GM23338 (cell line): ENCODE results near the gene C2CD3. TPM values are rescaled to one million over a fixed set of nuclear protein-coding genes. Genes with fewer than 3 reads are reported as not detected.

ENCODE experiments used
- ATAC-seq: fragments of 200-7000 bp; cut with Tn5 transposase; 3 replicates; pipeline ENCODE4 v1.9.1; 2020
- DNase-seq: peaks from one replicate; pipeline ENCODE4 v3.0.0-alpha.2; 2015; ENCODE audit warnings: low spot score
- H2AFZ ChIP-seq: fragments of 200-600 bp; sonication (generic); 2 replicates; pipeline ENCODE4 v1.8.0; 2016; ENCODE audit warnings: antibody characterized with exemption, mild to moderate bottlenecking, moderate library complexity
- H3F3A ChIP-seq: fragments of 200-600 bp; sonication (generic); replicated peaks from 2 replicates; pipeline ENCODE4 v1.8.0; 2017; ENCODE audit warnings: antibody characterized with exemption, mixed run types, low read depth
- H3K27ac ChIP-seq: fragments of 200-600 bp; sonication (generic); 2 replicates; pipeline ENCODE4 v1.6.1; 2016; ENCODE audit warnings: low read depth
- H3K27me3 ChIP-seq: fragments of 200-600 bp; sonication (generic); 2 replicates; pipeline ENCODE4 v1.8.0; 2016; ENCODE audit warnings: mild to moderate bottlenecking, mixed run types, moderate library complexity; ENCODE audit not compliant: insufficient read depth
- H3K36me3 ChIP-seq: fragments of 200-600 bp; sonication (generic); 2 replicates; pipeline ENCODE4 v1.8.0; 2016; ENCODE audit warnings: mild to moderate bottlenecking; ENCODE audit not compliant: insufficient read depth
- H3K4me1 ChIP-seq: fragments of 200-600 bp; sonication (generic); 2 replicates; pipeline ENCODE4 v1.8.0; 2016; ENCODE audit warnings: mild to moderate bottlenecking, moderate library complexity; ENCODE audit not compliant: insufficient read depth
- H3K4me2 ChIP-seq: fragments of 200-600 bp; sonication (generic); 2 replicates; pipeline ENCODE4 v1.7.1; 2017; ENCODE audit warnings: mixed run types
- H3K4me3 ChIP-seq: fragments of 200-600 bp; sonication (generic); 2 replicates; pipeline ENCODE4 v1.6.1; 2016; ENCODE audit warnings: mixed run types
- H3K79me2 ChIP-seq: fragments of 200-600 bp; sonication (generic); replicated peaks from 2 replicates; pipeline ENCODE4 v1.8.0; 2017; ENCODE audit warnings: mild to moderate bottlenecking; ENCODE audit not compliant: insufficient read depth
- H3K9me2 ChIP-seq: fragments of 200-600 bp; sonication (generic); 2 replicates; pipeline ENCODE4 v1.8.0; 2017; ENCODE audit not compliant: insufficient read depth
- H4K20me1 ChIP-seq: fragments of 200-600 bp; sonication (generic); replicated peaks from 2 replicates; pipeline ENCODE4 v1.8.0; 2017; ENCODE audit warnings: mild to moderate bottlenecking; ENCODE audit not compliant: insufficient read depth
- H3K27ac Mint-ChIP-seq: 2 replicates; pipeline ENCODE4 v1.8.0; 2020; ENCODE audit warnings: inconsistent platforms, mild to moderate bottlenecking, moderate library complexity, mixed read lengths
- H3K27me3 Mint-ChIP-seq: 3 replicates; pipeline ENCODE4 v1.8.0; 2022; ENCODE audit warnings: low read depth, mild to moderate bottlenecking, moderate library complexity, mixed read lengths, inconsistent platforms; ENCODE audit not compliant: insufficient read depth, poor library complexity
- H3K36me3 Mint-ChIP-seq: 3 replicates; pipeline ENCODE4 v1.8.0; 2021; ENCODE audit warnings: low read depth, mild to moderate bottlenecking, inconsistent platforms, moderate library complexity, mixed read lengths
- H3K4me1 Mint-ChIP-seq: 3 replicates; pipeline ENCODE4 v1.8.0; 2020; ENCODE audit warnings: mild to moderate bottlenecking, inconsistent platforms, mixed read lengths
- H3K4me3 Mint-ChIP-seq: 3 replicates; pipeline ENCODE4 v1.8.0; 2021; ENCODE audit warnings: moderate library complexity, mild to moderate bottlenecking, inconsistent platforms, mixed read lengths
- H3K9me3 Mint-ChIP-seq: 3 replicates; pipeline ENCODE4 v1.8.0; 2020; ENCODE audit warnings: moderate library complexity, mild to moderate bottlenecking, inconsistent platforms, mixed read lengths
- CREB1 ChIP-seq: fragments of 250-450 bp; sonication (Bioruptor Pico); IDR thresholded peaks from 2 replicates; pipeline ENCODE4 v1.5.0; 2020; ENCODE audit warnings: low read depth, mild to moderate bottlenecking, moderate library complexity
- ETS1 ChIP-seq: IDR thresholded peaks from 2 replicates; pipeline ENCODE4 v1.6.1; 2016; ENCODE audit warnings: antibody characterized with exemption
- EZH2phosphoT487 ChIP-seq: fragments of 200-600 bp; sonication (generic); IDR thresholded peaks from one replicate; pipeline ENCODE4 v1.8.1; 2018; ENCODE audit warnings: antibody characterized with exemption; ENCODE audit not compliant: unreplicated experiment
- JUNB ChIP-seq: IDR thresholded peaks from one replicate; pipeline ENCODE4 v1.6.1; 2016; ENCODE audit warnings: antibody characterized with exemption; ENCODE audit not compliant: unreplicated experiment
- NANOG ChIP-seq: IDR thresholded peaks from 2 replicates; pipeline ENCODE4 v1.6.1; 2016; ENCODE audit warnings: antibody characterized with exemption, borderline replicate concordance
- POLR2AphosphoS5 ChIP-seq: IDR thresholded peaks from 2 replicates; pipeline ENCODE4 v1.6.1; 2016; ENCODE audit warnings: antibody characterized with exemption, low read depth
- ZNF114 ChIP-seq: fragments of 250-450 bp; sonication (Bioruptor Pico); IDR thresholded peaks from 2 replicates; pipeline ENCODE4 v1.5.0; 2020; ENCODE audit warnings: mild to moderate bottlenecking, moderate library complexity
- ZNF331 ChIP-seq: fragments of 250-450 bp; sonication (Bioruptor Pico); IDR thresholded peaks from 2 replicates; pipeline ENCODE4 v1.5.0; 2020; ENCODE audit warnings: low read depth, mild to moderate bottlenecking, moderate library complexity
- polyA plus RNA-seq: library from polyadenylated mRNA; unstranded; fragments of >200 nt; fragmentation: Nextera tagmentation; extraction: Ambion mirVana; gene quantifications from 2 replicates; pipeline ENCODE4 v1.2.1, GENCODE V29; 2016
- total RNA-seq: library from RNA; depleted of rRNA; stranded (reverse); fragments of >200 nt; shearing (Covaris generic); gene quantifications from 2 replicates; pipeline ENCODE4 v1.2.3, GENCODE V29; 2014
- TF ChIP-seq, protein P1 (sequence below): IDR thresholded peaks from one replicate; pipeline ENCODE4 v1.6.1; 2018; ENCODE audit warnings: antibody characterized with exemption; ENCODE audit not compliant: unreplicated experiment
- TF ChIP-seq, protein P2 (sequence below), 2 experiments: fragments of 200-600 bp in 1 of 2; sonication (generic) in 1 of 2; conservative IDR thresholded peaks; 2 replicates each; pipeline versions ENCODE4 v1.5.1 to v1.6.1; 2016 to 2017; ENCODE audit warnings: antibody characterized with exemption in 2 of 2, low read depth in 2 of 2, mild to moderate bottlenecking in 2 of 2, moderate library complexity in 1 of 2

C2CD3 gene
- total and polyA plus RNA-seq, 2 experiments from 2014 or later: 15.5 to 29.5 TPM

DNA sequence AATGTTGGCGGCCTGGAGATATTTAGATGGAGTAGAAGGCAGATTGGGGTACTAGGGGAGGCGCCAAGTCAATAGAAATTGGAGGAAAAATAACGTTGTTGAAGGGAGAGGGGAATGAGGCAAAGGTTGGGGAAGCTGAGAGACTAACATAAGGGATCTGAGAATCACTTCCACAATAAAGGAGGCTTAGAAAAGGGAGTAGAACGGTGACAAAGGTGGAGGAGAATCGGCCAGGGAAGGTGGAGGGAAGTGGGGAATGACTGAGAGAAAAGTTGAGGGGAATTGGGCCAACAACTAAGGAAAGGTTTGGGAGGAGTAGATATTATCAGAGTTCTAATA, 797 bp upstream of the C2CD3 start:
- no peaks in the 10 kb centered on the region; the same call in 1 of the 2 replicates for H4K20me1 ChIP-seq
- H3K27me3 ChIP-seq: no peaks in the 10 kb centered on the region
- peak overlapping the region; percentile 91 for H3K4me2 ChIP-seq
- H3K27ac Mint-ChIP-seq: no peak overlapping the region
- peaks cover 8% of the 10 kb centered on the region; the same call in 2 of the 3 replicates for H3K36me3 Mint-ChIP-seq
- no peaks in the 10 kb centered on the region for H3K9me3 Mint-ChIP-seq
- peak overlapping the region; percentile 78 for H3K4me3 ChIP-seq
- H3K4me3 Mint-ChIP-seq: no peak overlapping the region
- 0 out of 2 replicates have a peak, but pooled peaks cover 5% of the 10 kb centered on the region for H3F3A ChIP-seq
- peaks cover 23% of the 10 kb centered on the region for H3K4me1 ChIP-seq
- H2AFZ ChIP-seq: peak overlapping the region; percentile 53
- no peak for ATAC-seq
- no peak for DNase-seq
- no peaks in the 10 kb centered on the region for H3K27me3 Mint-ChIP-seq
- H3K9me2 ChIP-seq: no peaks in the 10 kb centered on the region
- H3K36me3 ChIP-seq: peaks cover 13% of the 10 kb centered on the region
- H3K27ac ChIP-seq: peak overlapping the region; percentile 74
- H3K79me2 ChIP-seq: peaks cover 69% of the 10 kb centered on the region
- H3K4me1 Mint-ChIP-seq: peaks cover 3% of the 10 kb centered on the region; the same call in 2 of the 3 replicates
- TF ChIP-seq CREB1 (CRISPR knock-in tag) (no peak), ZNF114 (CRISPR knock-in tag) (no peak), POLR2AphosphoS5 (no peak), JUNB (no peak), ZNF331 (CRISPR knock-in tag) (no peak)
- TF ChIP-seq, protein P1, sequence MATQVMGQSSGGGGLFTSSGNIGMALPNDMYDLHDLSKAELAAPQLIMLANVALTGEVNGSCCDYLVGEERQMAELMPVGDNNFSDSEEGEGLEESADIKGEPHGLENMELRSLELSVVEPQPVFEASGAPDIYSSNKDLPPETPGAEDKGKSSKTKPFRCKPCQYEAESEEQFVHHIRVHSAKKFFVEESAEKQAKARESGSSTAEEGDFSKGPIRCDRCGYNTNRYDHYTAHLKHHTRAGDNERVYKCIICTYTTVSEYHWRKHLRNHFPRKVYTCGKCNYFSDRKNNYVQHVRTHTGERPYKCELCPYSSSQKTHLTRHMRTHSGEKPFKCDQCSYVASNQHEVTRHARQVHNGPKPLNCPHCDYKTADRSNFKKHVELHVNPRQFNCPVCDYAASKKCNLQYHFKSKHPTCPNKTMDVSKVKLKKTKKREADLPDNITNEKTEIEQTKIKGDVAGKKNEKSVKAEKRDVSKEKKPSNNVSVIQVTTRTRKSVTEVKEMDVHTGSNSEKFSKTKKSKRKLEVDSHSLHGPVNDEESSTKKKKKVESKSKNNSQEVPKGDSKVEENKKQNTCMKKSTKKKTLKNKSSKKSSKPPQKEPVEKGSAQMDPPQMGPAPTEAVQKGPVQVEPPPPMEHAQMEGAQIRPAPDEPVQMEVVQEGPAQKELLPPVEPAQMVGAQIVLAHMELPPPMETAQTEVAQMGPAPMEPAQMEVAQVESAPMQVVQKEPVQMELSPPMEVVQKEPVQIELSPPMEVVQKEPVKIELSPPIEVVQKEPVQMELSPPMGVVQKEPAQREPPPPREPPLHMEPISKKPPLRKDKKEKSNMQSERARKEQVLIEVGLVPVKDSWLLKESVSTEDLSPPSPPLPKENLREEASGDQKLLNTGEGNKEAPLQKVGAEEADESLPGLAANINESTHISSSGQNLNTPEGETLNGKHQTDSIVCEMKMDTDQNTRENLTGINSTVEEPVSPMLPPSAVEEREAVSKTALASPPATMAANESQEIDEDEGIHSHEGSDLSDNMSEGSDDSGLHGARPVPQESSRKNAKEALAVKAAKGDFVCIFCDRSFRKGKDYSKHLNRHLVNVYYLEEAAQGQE: no peak

GRCh38 chr11:74169738-74170458, 904 bp downstream of the C2CD3 start:
- peak overlapping the region; percentile 80 for H2AFZ ChIP-seq
- no peak overlapping the region for H3K27ac Mint-ChIP-seq
- TF ChIP-seq, protein P1: no peak
- TF ChIP-seq ETS1: no peak
- no peak for TF ChIP-seq POLR2AphosphoS5
- TF ChIP-seq NANOG: no peak
- no peak for TF ChIP-seq EZH2phosphoT487
- TF ChIP-seq, protein P2, sequence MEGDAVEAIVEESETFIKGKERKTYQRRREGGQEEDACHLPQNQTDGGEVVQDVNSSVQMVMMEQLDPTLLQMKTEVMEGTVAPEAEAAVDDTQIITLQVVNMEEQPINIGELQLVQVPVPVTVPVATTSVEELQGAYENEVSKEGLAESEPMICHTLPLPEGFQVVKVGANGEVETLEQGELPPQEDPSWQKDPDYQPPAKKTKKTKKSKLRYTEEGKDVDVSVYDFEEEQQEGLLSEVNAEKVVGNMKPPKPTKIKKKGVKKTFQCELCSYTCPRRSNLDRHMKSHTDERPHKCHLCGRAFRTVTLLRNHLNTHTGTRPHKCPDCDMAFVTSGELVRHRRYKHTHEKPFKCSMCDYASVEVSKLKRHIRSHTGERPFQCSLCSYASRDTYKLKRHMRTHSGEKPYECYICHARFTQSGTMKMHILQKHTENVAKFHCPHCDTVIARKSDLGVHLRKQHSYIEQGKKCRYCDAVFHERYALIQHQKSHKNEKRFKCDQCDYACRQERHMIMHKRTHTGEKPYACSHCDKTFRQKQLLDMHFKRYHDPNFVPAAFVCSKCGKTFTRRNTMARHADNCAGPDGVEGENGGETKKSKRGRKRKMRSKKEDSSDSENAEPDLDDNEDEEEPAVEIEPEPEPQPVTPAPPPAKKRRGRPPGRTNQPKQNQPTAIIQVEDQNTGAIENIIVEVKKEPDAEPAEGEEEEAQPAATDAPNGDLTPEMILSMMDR (conservative IDR thresholded peaks at IDR 0.05; ENCODE audit: low read depth in 2 of 2): no peak
- TF ChIP-seq ZNF331 (CRISPR knock-in tag): no peak

More at GRCh38 chr11:74169738-74170458, 904 bp downstream of the C2CD3 start:
- H3K4me2 ChIP-seq: peak overlapping the region; percentile 92
- 0 out of 2 replicates have a peak, but pooled peaks cover 5% of the 10 kb centered on the region for H3F3A ChIP-seq
- Mint-ChIP-seq H3K27me3 (no peaks in the 10 kb centered on the region), H3K36me3 (peaks cover 15% of the 10 kb centered on the region; the same call in 2 of the 3 replicates), H3K4me1 (peaks cover 3% of the 10 kb centered on the region; the same call in 2 of the 3 replicates), H3K4me3 (no peak overlapping the region), H3K9me3 (no peaks in the 10 kb centered on the region)
- H4K20me1 ChIP-seq: no peaks in the 10 kb centered on the region
- peak overlapping the region; percentile 83 for H3K4me3 ChIP-seq
- H3K9me2 ChIP-seq: no peaks in the 10 kb centered on the region
- DNase-seq (no peak), ATAC-seq (no peak)
- no peaks in the 10 kb centered on the region for H3K27me3 ChIP-seq
- H3K4me1 ChIP-seq: peaks cover 23% of the 10 kb centered on the region
- H3K79me2 ChIP-seq: peaks cover 52% of the 10 kb centered on the region
- peak overlapping the region; percentile 86 for H3K27ac ChIP-seq
- H3K36me3 ChIP-seq: peaks cover 18% of the 10 kb centered on the region
